T-helper 1 cell treated with Interleukin-12 subunit alpha and Interleukin-12 subunit beta and Interleukin-4 antibody, amounts not matched to agents 30 μg/mL and 1 μg/mL, for 36 hours (primary cell): ENCODE data around the gene ELFN1.

Source experiments
- H3K27ac Mint-ChIP-seq: one replicate; pipeline ENCODE4 v1.8.0; 2021; ENCODE audit warnings: mild to moderate bottlenecking, mixed read lengths
- H3K27me3 Mint-ChIP-seq: one replicate; pipeline ENCODE4 v1.8.0; 2021; ENCODE audit warnings: low read depth, mixed read lengths
- H3K36me3 Mint-ChIP-seq: one replicate; pipeline ENCODE4 v1.8.0; 2021; ENCODE audit warnings: low read depth, mixed read lengths
- H3K4me1 Mint-ChIP-seq: one replicate; pipeline ENCODE4 v1.8.0; 2021; ENCODE audit warnings: low read depth, mixed read lengths
- H3K4me3 Mint-ChIP-seq: one replicate; pipeline ENCODE4 v1.8.0; 2021; ENCODE audit warnings: mild to moderate bottlenecking, moderate library complexity, mixed read lengths
- H3K9me3 Mint-ChIP-seq: one replicate; pipeline ENCODE4 v1.8.0; 2021; ENCODE audit warnings: mixed read lengths

ELFN1 gene

GRCh38 chr7:1674161-1675035 is 4.3 kb downstream of the ELFN1 start:
- Mint-ChIP-seq H3K4me3 (no peak overlapping the region), H3K9me3 (no peaks in the 10 kb centered on the region), H3K27me3 (peaks cover 16% of the 10 kb centered on the region), H3K4me1 (no peaks in the 10 kb centered on the region), H3K36me3 (no peaks in the 10 kb centered on the region), H3K27ac (no peak overlapping the region)

- H3K27ac Mint-ChIP-seq = no peak overlapping the region
- H3K27me3 Mint-ChIP-seq = peaks cover 16% of the 10 kb centered on the region
- no peaks in the 10 kb centered on the region for H3K36me3 Mint-ChIP-seq
- no peaks in the 10 kb centered on the region for H3K4me1 Mint-ChIP-seq
- H3K4me3 Mint-ChIP-seq = no peak overlapping the region
- H3K9me3 Mint-ChIP-seq = no peaks in the 10 kb centered on the region
These were observed 5.1 kb downstream of the ELFN1 start for GRCh38 chr7:1675036-1675671.

GRCh38 chr7:1675673-1676549 is 5.8 kb downstream of the ELFN1 start:
- H3K27me3 Mint-ChIP-seq = peaks cover 14% of the 10 kb centered on the region

GRCh38 chr7:1676550-1677078 is 6.5 kb downstream of the ELFN1 start:
- H3K27me3 Mint-ChIP-seq = peaks cover 11% of the 10 kb centered on the region
- H3K36me3 Mint-ChIP-seq = no peaks in the 10 kb centered on the region
- H3K4me1 Mint-ChIP-seq = no peaks in the 10 kb centered on the region
- no peak overlapping the region for H3K27ac Mint-ChIP-seq
- no peak overlapping the region for H3K4me3 Mint-ChIP-seq
- no peaks in the 10 kb centered on the region for H3K9me3 Mint-ChIP-seq

More at GRCh38 chr7:1675673-1676549, 5.8 kb downstream of the ELFN1 start:
- H3K9me3 Mint-ChIP-seq = no peaks in the 10 kb centered on the region
- H3K4me3 Mint-ChIP-seq = no peak overlapping the region
- no peak overlapping the region for H3K27ac Mint-ChIP-seq
- H3K36me3 Mint-ChIP-seq = no peaks in the 10 kb centered on the region
- no peaks in the 10 kb centered on the region for H3K4me1 Mint-ChIP-seq

- no peak overlapping the region for H3K27ac Mint-ChIP-seq
- H3K9me3 Mint-ChIP-seq = no peaks in the 10 kb centered on the region
- H3K4me3 Mint-ChIP-seq = no peak overlapping the region
- H3K36me3 Mint-ChIP-seq = no peaks in the 10 kb centered on the region
- no peaks in the 10 kb centered on the region for H3K4me1 Mint-ChIP-seq
- peaks cover 13% of the 10 kb centered on the region for H3K27me3 Mint-ChIP-seq
These were observed 7.4 kb downstream of the ELFN1 start for GRCh38 chr7:1677206-1678080.

GRCh38 chr7:1678081-1678543 is 8.0 kb downstream of the ELFN1 start:
- peaks cover 6% of the 10 kb centered on the region for H3K27me3 Mint-ChIP-seq
- H3K36me3 Mint-ChIP-seq = no peaks in the 10 kb centered on the region
- peaks cover 6% of the 10 kb centered on the region for H3K9me3 Mint-ChIP-seq
- no peak overlapping the region for H3K27ac Mint-ChIP-seq
- no peaks in the 10 kb centered on the region for H3K4me1 Mint-ChIP-seq
- no peak overlapping the region for H3K4me3 Mint-ChIP-seq

- H3K27me3 Mint-ChIP-seq = peaks cover 10% of the 10 kb centered on the region
- no peak overlapping the region for H3K4me3 Mint-ChIP-seq
- no peaks in the 10 kb centered on the region for H3K4me1 Mint-ChIP-seq
- H3K9me3 Mint-ChIP-seq = peaks cover 10% of the 10 kb centered on the region
- H3K36me3 Mint-ChIP-seq = no peaks in the 10 kb centered on the region
- H3K27ac Mint-ChIP-seq = no peak overlapping the region
These were observed 8.7 kb downstream of the ELFN1 start for GRCh38 chr7:1678571-1679325.

GRCh38 chr7:1679326-1679965 is 9.4 kb downstream of the ELFN1 start:
- no peaks in the 10 kb centered on the region for H3K36me3 Mint-ChIP-seq
- H3K27me3 Mint-ChIP-seq = peaks cover 10% of the 10 kb centered on the region
- no peak overlapping the region for H3K4me3 Mint-ChIP-seq
- H3K4me1 Mint-ChIP-seq = no peaks in the 10 kb centered on the region
- H3K27ac Mint-ChIP-seq = no peak overlapping the region
- H3K9me3 Mint-ChIP-seq = peaks cover 10% of the 10 kb centered on the region

- Mint-ChIP-seq H3K27ac (no peak overlapping the region), H3K4me3 (no peak overlapping the region), H3K27me3 (peaks cover 14% of the 10 kb centered on the region), H3K4me1 (no peaks in the 10 kb centered on the region), H3K36me3 (no peaks in the 10 kb centered on the region), H3K9me3 (peaks cover 14% of the 10 kb centered on the region)
These were observed 10.1 kb downstream of the ELFN1 start for GRCh38 chr7:1679966-1680730.

GRCh38 chr7:1681581-1681980 is 11.5 kb downstream of the ELFN1 start:
- H3K4me1 Mint-ChIP-seq = no peaks in the 10 kb centered on the region
- H3K36me3 Mint-ChIP-seq = no peaks in the 10 kb centered on the region
- H3K27ac Mint-ChIP-seq = no peak overlapping the region
- H3K9me3 Mint-ChIP-seq = peaks cover 17% of the 10 kb centered on the region
- H3K27me3 Mint-ChIP-seq = peaks cover 16% of the 10 kb centered on the region
- no peak overlapping the region for H3K4me3 Mint-ChIP-seq

GRCh38 chr7:1685000-1685624 is 15.0 kb downstream of the ELFN1 start:
- Mint-ChIP-seq H3K4me1 (no peaks in the 10 kb centered on the region), H3K27ac (no peak overlapping the region), H3K9me3 (peaks cover 17% of the 10 kb centered on the region), H3K27me3 (peaks cover 24% of the 10 kb centered on the region), H3K4me3 (no peak overlapping the region), H3K36me3 (no peaks in the 10 kb centered on the region)

- H3K36me3 Mint-ChIP-seq = no peaks in the 10 kb centered on the region
- no peaks in the 10 kb centered on the region for H3K4me1 Mint-ChIP-seq
- peaks cover 16% of the 10 kb centered on the region for H3K27me3 Mint-ChIP-seq
- peaks cover 9% of the 10 kb centered on the region for H3K9me3 Mint-ChIP-seq
- no peak overlapping the region for H3K4me3 Mint-ChIP-seq
- no peak overlapping the region for H3K27ac Mint-ChIP-seq
These were observed 18.5 kb downstream of the ELFN1 start for GRCh38 chr7:1688542-1688941.
